Chondrocyte (in vitro differentiated cells): ENCODE results near the gene POLR2E. TPM values are rescaled to one million over a fixed set of nuclear protein-coding genes. Genes with fewer than 3 reads are reported as not detected.

Experiments used
- DNase-seq: peaks from one replicate; pipeline ENCODE4 v3.0.0; 2021; ENCODE audit warnings: mixed read lengths, low spot score
- H3K27ac Mint-ChIP-seq: one replicate; pipeline ENCODE4 v1.8.0; 2021; ENCODE audit warnings: mild to moderate bottlenecking, moderate library complexity, mixed read lengths; ENCODE audit not compliant: unreplicated experiment
- H3K27me3 Mint-ChIP-seq: 2 replicates; pipeline ENCODE4 v1.8.0; 2021; ENCODE audit warnings: low read depth, mixed read lengths
- H3K36me3 Mint-ChIP-seq: 2 replicates; pipeline ENCODE4 v1.8.0; 2021; ENCODE audit warnings: low read depth, mixed read lengths
- H3K4me1 Mint-ChIP-seq: 2 replicates; pipeline ENCODE4 v1.8.0; 2021; ENCODE audit warnings: low read depth, mild to moderate bottlenecking, mixed read lengths
- H3K4me3 Mint-ChIP-seq: one replicate; pipeline ENCODE4 v1.8.0; 2021; ENCODE audit warnings: mild to moderate bottlenecking, moderate library complexity, mixed read lengths; ENCODE audit not compliant: unreplicated experiment
- H3K9me3 Mint-ChIP-seq: 2 replicates; pipeline ENCODE4 v1.8.0; 2021; ENCODE audit warnings: low read depth, mixed read lengths
- total RNA-seq: library from RNA; stranded (reverse); gene quantifications from 3 replicates; pipeline ENCODE4 v1.2.1, GENCODE V29; 2021
- TF ChIP-seq, protein P1 (sequence below): fragments of 200-600 bp; sonication (generic); IDR thresholded peaks from 2 replicates; pipeline ENCODE4 v1.5.0; 2021; ENCODE audit warnings: antibody characterized with exemption, mild to moderate bottlenecking, moderate library complexity

The POLR2E gene
- total RNA-seq, 1 donor from 2014 or later, result 119 TPM

DNA sequence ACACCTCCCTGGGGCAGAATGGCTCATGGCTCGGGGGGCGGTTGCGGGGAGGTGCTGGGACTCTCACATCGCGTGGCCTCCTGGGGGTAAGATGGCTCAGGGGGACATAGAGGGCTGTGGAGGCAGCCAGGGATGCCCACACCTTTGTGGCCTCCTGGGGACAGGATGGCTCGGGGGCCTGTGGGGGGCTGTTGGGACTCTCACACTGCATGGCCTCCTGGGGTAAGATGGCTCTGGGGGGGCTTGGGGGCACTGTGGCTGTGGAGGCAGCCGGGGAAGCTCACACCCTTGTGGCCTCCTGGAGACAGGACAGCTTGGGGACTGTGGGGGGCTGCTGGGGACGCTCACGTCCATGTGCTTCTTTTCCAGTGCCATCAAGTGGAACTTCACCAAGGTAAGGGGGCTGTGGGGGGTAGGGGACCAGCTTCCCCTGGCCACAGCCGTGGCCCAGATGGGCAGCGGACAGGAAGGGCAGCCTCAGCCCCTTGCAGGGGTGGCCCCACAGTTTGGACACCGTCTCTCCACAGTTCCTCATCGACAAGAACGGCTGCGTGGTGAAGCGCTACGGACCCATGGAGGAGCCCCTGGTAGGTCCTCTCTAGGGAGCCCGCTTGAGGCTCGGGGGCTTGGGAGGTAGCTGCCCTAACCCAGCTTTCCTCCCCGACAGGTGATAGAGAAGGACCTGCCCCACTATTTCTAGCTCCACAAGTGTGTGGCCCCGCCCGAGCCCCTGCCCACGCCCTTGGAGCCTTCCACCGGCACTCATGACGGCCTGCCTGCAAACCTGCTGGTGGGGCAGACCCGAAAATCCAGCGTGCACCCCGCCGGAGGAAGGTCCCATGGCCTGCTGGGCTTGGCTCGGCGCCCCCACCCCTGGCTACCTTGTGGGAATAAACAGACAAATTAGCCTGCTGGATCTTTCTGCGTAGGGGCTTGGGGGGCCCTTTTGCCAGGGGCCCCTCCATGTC lies 11.0 kb upstream of the POLR2E start:
- no peak for DNase-seq
- no peaks in the 10 kb centered on the region for H3K9me3 Mint-ChIP-seq
- H3K27ac Mint-ChIP-seq, result peak overlapping the region; percentile 8
- H3K4me3 Mint-ChIP-seq, result peak overlapping the region; percentile 77
- H3K36me3 Mint-ChIP-seq, result peaks cover 1% of the 10 kb centered on the region
- peaks cover 43% of the 10 kb centered on the region for H3K4me1 Mint-ChIP-seq
- no peaks in the 10 kb centered on the region for H3K27me3 Mint-ChIP-seq
- TF ChIP-seq, protein P1, sequence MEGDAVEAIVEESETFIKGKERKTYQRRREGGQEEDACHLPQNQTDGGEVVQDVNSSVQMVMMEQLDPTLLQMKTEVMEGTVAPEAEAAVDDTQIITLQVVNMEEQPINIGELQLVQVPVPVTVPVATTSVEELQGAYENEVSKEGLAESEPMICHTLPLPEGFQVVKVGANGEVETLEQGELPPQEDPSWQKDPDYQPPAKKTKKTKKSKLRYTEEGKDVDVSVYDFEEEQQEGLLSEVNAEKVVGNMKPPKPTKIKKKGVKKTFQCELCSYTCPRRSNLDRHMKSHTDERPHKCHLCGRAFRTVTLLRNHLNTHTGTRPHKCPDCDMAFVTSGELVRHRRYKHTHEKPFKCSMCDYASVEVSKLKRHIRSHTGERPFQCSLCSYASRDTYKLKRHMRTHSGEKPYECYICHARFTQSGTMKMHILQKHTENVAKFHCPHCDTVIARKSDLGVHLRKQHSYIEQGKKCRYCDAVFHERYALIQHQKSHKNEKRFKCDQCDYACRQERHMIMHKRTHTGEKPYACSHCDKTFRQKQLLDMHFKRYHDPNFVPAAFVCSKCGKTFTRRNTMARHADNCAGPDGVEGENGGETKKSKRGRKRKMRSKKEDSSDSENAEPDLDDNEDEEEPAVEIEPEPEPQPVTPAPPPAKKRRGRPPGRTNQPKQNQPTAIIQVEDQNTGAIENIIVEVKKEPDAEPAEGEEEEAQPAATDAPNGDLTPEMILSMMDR, result no peak

- DNase-seq, result no peak
- H3K4me3 Mint-ChIP-seq, result peak overlapping the region; percentile 77
- H3K27ac Mint-ChIP-seq, result peak overlapping the region; percentile 78
- no peaks in the 10 kb centered on the region for H3K9me3 Mint-ChIP-seq
- H3K27me3 Mint-ChIP-seq, result no peaks in the 10 kb centered on the region
- peaks cover 1% of the 10 kb centered on the region for H3K36me3 Mint-ChIP-seq
- TF ChIP-seq, protein P1, result peak; percentile 14
- peaks cover 45% of the 10 kb centered on the region for H3K4me1 Mint-ChIP-seq
Observed at GRCh38 chr19:1105008-1105872, 10.1 kb upstream of the POLR2E start.

GRCh38 chr19:1104311-1105007 lies 9.3 kb upstream of the POLR2E start:
- H3K36me3 Mint-ChIP-seq, result peaks cover 1% of the 10 kb centered on the region
- TF ChIP-seq, protein P1, result no peak
- H3K4me1 Mint-ChIP-seq, result peaks cover 51% of the 10 kb centered on the region
- peaks cover 2% of the 10 kb centered on the region for H3K9me3 Mint-ChIP-seq
- H3K4me3 Mint-ChIP-seq, result peak overlapping the region; percentile 77
- DNase-seq, result no peak
- peak overlapping the region; percentile 78 for H3K27ac Mint-ChIP-seq
- no peaks in the 10 kb centered on the region for H3K27me3 Mint-ChIP-seq

- peak within 1 kb of the TSS; percentile 98 for H3K27ac Mint-ChIP-seq
- peaks cover 1% of the 10 kb centered on the region for H3K36me3 Mint-ChIP-seq
- TF ChIP-seq, protein P1, result no peak
- peak within 1 kb of the TSS; percentile 77 for H3K4me3 Mint-ChIP-seq
- H3K4me1 Mint-ChIP-seq, result peaks cover 56% of the 10 kb centered on the region
- DNase-seq, result peak; percentile 99
- H3K27me3 Mint-ChIP-seq, result no peaks in the 10 kb centered on the region
- H3K9me3 Mint-ChIP-seq, result peaks cover 2% of the 10 kb centered on the region
Observed at GRCh38 chr19:1103708-1104310, 8.6 kb upstream of the POLR2E start, which contains the start of gene GPX4. Gene GPX4, plus strand, starts transcription at chr19:1103994. Its CDS starts 50 bp downstream, at chr19:1104044.
